Pancreas (tissue), 10 donors: ENCODE results near the gene MADCAM1. TPM values are rescaled to one million over a fixed set of nuclear protein-coding genes. Genes with fewer than 3 reads are reported as not detected.
"Not testable (repeated sequence)": the region's sequence is repeated elsewhere in the genome, so short reads cannot be mapped to it uniquely, and the experiment has no call there.

Source experiments
- ATAC-seq, 4 donors: fragments of 200-7000 bp; cut with Tn5 transposase; one replicate each; pipeline versions ENCODE4 v1.8.0 to v1.9.1; 2020; ENCODE audit warnings: mild to moderate bottlenecking in 4 of 4, moderate library complexity in 4 of 4
- DNase-seq, 6 donors: peaks; one replicate each; pipeline ENCODE4 v3.0.0-alpha.2; 2020
- FAIRE-seq: peaks from 2 replicates; lab custom pipeline; 2012; peaks lifted over from hg19 to GRCh38; lab: Jason Lieb, UNC
- H3K27ac ChIP-seq, 4 donors: fragments of 200-600 bp; sonication (generic); 1 replicate in 3 of 4; 2 replicates in 1 of 4; pipeline versions ENCODE4 v1.5.0 to v1.8.0; 2020
- H3K27me3 ChIP-seq, 4 donors: fragments of 200-600 bp; one replicate each; pipeline ENCODE4 v1.8.0; 2021
- H3K36me3 ChIP-seq, 3 donors: fragments of 200-600 bp; sonication (generic) in 1 of 3; one replicate each; pipeline versions ENCODE4 v1.5.0 to v1.8.0; 2020 to 2021
- H3K4me1 ChIP-seq, 3 donors: fragments of 200-600 bp; one replicate each; pipeline ENCODE4 v1.8.0; 2021
- H3K4me3 ChIP-seq, 4 donors: fragments of 200-600 bp; sonication (generic) in 2 of 4; one replicate each; pipeline versions ENCODE4 v1.5.0 to v1.8.0; 2020 to 2021
- H3K9me3 ChIP-seq, 4 donors: fragments of 200-600 bp; one replicate each; pipeline ENCODE4 v1.8.0; 2021
- CTCF ChIP-seq, 4 donors: fragments of 200-600 bp; sonication (generic) in 3 of 4; IDR thresholded peaks; one replicate each; pipeline versions ENCODE4 v1.5.0 to v1.8.0; 2021; ENCODE audit warnings: antibody characterized with exemption in 4 of 4
- WGBS, 2 donors: extraction: QIAGEN DNeasy Blood & Tissue Kit; methylation state at CpG; one replicate each; pipeline ENCODE4 v1.1.7; 2013; 5-methylcytosine and 5-hydroxymethylcytosine counted together
- intact Hi-C, 3 donors: fragments of 100-400 bp; cut with DNase I; formaldehyde crosslinking; loops; one replicate each; pipeline versions ENCODE4 v1.11.1 to v1.14.2; 2022
- polyA plus RNA-seq, 2 donors: library from polyadenylated mRNA; stranded (reverse); fragments of 200-250 nt; gene quantifications; one replicate each; pipeline ENCODE4 v1.2.3, GENCODE V29; 2013
- total RNA-seq, 6 donors: library from RNA; stranded (reverse); fragmentation: NEBNext Ultra II Directional in 4 of 6; extraction: Animal tissue kit (Norgen Biotek cat#: 25700) in 4 of 6; gene quantifications; one replicate each; pipeline versions ENCODE4 v1.2.1 to v1.2.4, GENCODE V29; 2021 to 2023
- donor health status: healthy with polysubstance abuse.
- donor health status: DM: no; HTN: no; CAD: no; lungs with moderate emphysema.
- donor health status: DM: no; HTN: no; CAD: no.
- donor health status: control.
- donor health status: control.
- donor health status: Bipolar disorder and iron deficiency.
- donor health status: DM: yes; HTN: yes; CAD: no.
- donor health status: DM: no; HTN: no; CAD: no.
- donor health status: DM: no; HTN: no; CAD: no.
- donor health status: DM: yes; HTN: yes; CAD: no.

MADCAM1 gene
- 1 to 10 TPM in 4 of 6 donors, under 1 TPM in 2; 0.66 to 4.2 (median 1.2) TPM for total RNA-seq
- 1 to 10 TPM; 2.5 to 7.5 TPM for polyA plus RNA-seq

- WGBS, 2 donors: 10 to 11% methylated on average over 31 to 33 of the region's 33 CpGs
- Histone ChIP-seq H3K36me3 (no peaks in the 10 kb centered on the region), H3K27me3 (peaks cover 0 to 10% (median 6%) of the 10 kb centered on the region in 4 donors), H3K4me3 (no peak within 1 kb of the TSS), H3K4me1 (peaks cover 0 to 7% (median 5%) of the 10 kb centered on the region in 3 donors), H3K27ac (no peak within 1 kb of the TSS), H3K9me3 (no peaks in the 10 kb centered on the region)
- no peak for TF ChIP-seq CTCF (IDR thresholded peaks at IDR 0.05)
- no peak for ATAC-seq
- intact Hi-C loops: no loop called here
- peak in 2 of 6 donors; percentile 29 to 72 for DNase-seq
- FAIRE-seq: no peak
Observed at GRCh38 chr19:496112-496665, at the start of gene MADCAM1. Gene MADCAM1, plus strand, starts transcription at chr19:496486. Its CDS starts 14 bp downstream, at chr19:496500.

GRCh38 chr19:447064-447426, 49.2 kb upstream of the MADCAM1 start:
- intact Hi-C loops: no loop called here
- Histone ChIP-seq H3K9me3 (no peaks in the 10 kb centered on the region), H3K4me1 (no peaks in the 10 kb centered on the region), H3K27ac (no peak overlapping the region), H3K27me3 (no peaks in the 10 kb centered on the region), H3K36me3 (no peaks in the 10 kb centered on the region), H3K4me3 (no peak overlapping the region)
- no peak for TF ChIP-seq CTCF (IDR thresholded peaks at IDR 0.05)
- WGBS, 2 donors: 90 to 91% methylated on average over 24 of the region's 24 CpGs
- DNase-seq (peak in 1 of 6 donors; percentile 24), FAIRE-seq (no peak), ATAC-seq (no peak)

- intact Hi-C loops: no loop called here
- peak in 2 of 4 donors; percentile 38 to 48 for ATAC-seq
- Histone ChIP-seq H3K27me3 (no peaks in the 10 kb centered on the region), H3K9me3 (no peaks in the 10 kb centered on the region), H3K36me3 (no peaks in the 10 kb centered on the region), H3K27ac (no peak overlapping the region), H3K4me3 (no peak overlapping the region), H3K4me1 (no peaks in the 10 kb centered on the region)
- WGBS, 2 donors: 82 to 87% methylated on average over 31 of the region's 31 CpGs
- no peak for TF ChIP-seq CTCF (IDR thresholded peaks at IDR 0.05)
- no peak for FAIRE-seq
- peak in 1 of 6 donors; percentile 30 for DNase-seq
Observed at GRCh38 chr19:447816-448560, 48.3 kb upstream of the MADCAM1 start.

GRCh38 chr19:449916-450315, 46.4 kb upstream of the MADCAM1 start:
- H3K36me3 ChIP-seq: no peaks in the 10 kb centered on the region
- H3K27ac ChIP-seq: no peak overlapping the region
- no peak for FAIRE-seq
- peak in 1 of 6 donors; percentile 52 for DNase-seq
- no peak for ATAC-seq
- H3K27me3 ChIP-seq: no peaks in the 10 kb centered on the region
- no peak for TF ChIP-seq CTCF (IDR thresholded peaks at IDR 0.05)
- H3K9me3 ChIP-seq: no peaks in the 10 kb centered on the region
- H3K4me3 ChIP-seq: no peak overlapping the region
- no peaks in the 10 kb centered on the region for H3K4me1 ChIP-seq
- 93 to 96% methylated on average over 20 of the region's 20 CpGs for WGBS, 2 donors
- intact Hi-C loops: no loop called here

- ATAC-seq, H3K27me3 ChIP-seq, intact Hi-C loops, H3K9me3 ChIP-seq, FAIRE-seq, H3K36me3 ChIP-seq, H3K4me3 ChIP-seq, H3K4me1 ChIP-seq, H3K27ac ChIP-seq, DNase-seq: not testable (repeated sequence)
- WGBS, 2 donors: 95 to 98% methylated on average over 33 of the region's 33 CpGs
Observed at GRCh38 chr19:450912-451481, 45.3 kb upstream of the MADCAM1 start.
